Measurements from ENCODE around the gene RARB. TPM values are rescaled to one million over a fixed set of nuclear protein-coding genes. Genes with fewer than 3 reads are reported as not detected.

The RARB gene
- total and polyA plus RNA-seq, 2 of the 13 experiments (the other 11 are each of a cell fraction or from before 2014, with no cell fraction given): 0.16 TPM; not detected in 1

GRCh38 chr3:25478964-25479726 lies 51.1 kb downstream of the RARB start:
- Histone ChIP-seq H2AFZ (ENCODE audit: low read length) (no peak overlapping the region), H3K36me3 (replicated peaks in 1 of 2; ENCODE audit: control insufficient read depth in 1 of 2, insufficient read depth in 2 of 2, low read length in 2 of 2) (no peaks in the 10 kb centered on the region), H3K4me2 (ENCODE audit: low read depth, low read length) (no peak overlapping the region), H3K4me1 (ENCODE audit: insufficient read depth, low read length) (no peaks in the 10 kb centered on the region), H3K79me2 (ENCODE audit: insufficient read depth, low read length) (no peaks in the 10 kb centered on the region), H3K9ac (ENCODE audit: insufficient read depth, low read depth, low read length) (no peak overlapping the region), H3K4me3 (replicated peaks in 1 of 3; ENCODE audit: insufficient read depth in 1 of 3, low read depth in 2 of 3, low read length in 3 of 3) (no peak overlapping the region), H3K27ac (ENCODE audit: extremely low read length, insufficient read depth, low read length) (no peak overlapping the region), H3K27me3 (ENCODE audit: control insufficient read depth in 1 of 2, insufficient read depth in 2 of 2, low read length in 2 of 2) (no peaks in the 10 kb centered on the region), H4K20me1 (ENCODE audit: insufficient read depth, low read length) (no peaks in the 10 kb centered on the region), H3K9me3 (ENCODE audit: low read length) (no peaks in the 10 kb centered on the region)
- intact Hi-C loops (cut with micrococcal nuclease; ENCODE audit: unreplicated experiment): no loop called here
- POLR2A ChIA-PET: no interaction called here
- ATAC-seq (no peak), FAIRE-seq (no peak), DNase-seq (ENCODE audit: low spot score) (no peak)
- TF ChIP-seq ZNF414 (CRISPR knock-in tag; IDR thresholded peaks at IDR 0.05) (no peak), ZMAT3 (CRISPR knock-in tag; conservative IDR thresholded peaks at IDR 0.05) (no peak), NR2F1 (CRISPR knock-in tag; IDR thresholded peaks at IDR 0.05) (no peak), PHF5A (CRISPR knock-in tag; IDR thresholded peaks at IDR 0.05; ENCODE audit: low read depth, unreplicated experiment) (no peak), ZNF367 (CRISPR knock-in tag; IDR thresholded peaks at IDR 0.05; ENCODE audit: borderline replicate concordance) (no peak), SKI (IDR thresholded peaks at IDR 0.05; ENCODE audit: partially characterized antibody) (no peak), ATF3 (CRISPR knock-in tag; IDR thresholded peaks at IDR 0.05) (no peak), ZNF7 (CRISPR knock-in tag; IDR thresholded peaks at IDR 0.05) (no peak), PHF20 (CRISPR knock-in tag; IDR thresholded peaks at IDR 0.05) (no peak), CREM (IDR thresholded peaks at IDR 0.05) (no peak), CREM (CRISPR knock-in tag; IDR thresholded peaks at IDR 0.05) (no peak), ZNF383 (CRISPR knock-in tag; IDR thresholded peaks at IDR 0.05; ENCODE audit: borderline replicate concordance) (no peak), CBFB (CRISPR knock-in tag; IDR thresholded peaks at IDR 0.05) (no peak), ELF3 (CRISPR knock-in tag; IDR thresholded peaks at IDR 0.05) (no peak), ZNF709 (CRISPR knock-in tag; IDR thresholded peaks at IDR 0.05) (no peak), TBX3 (IDR thresholded peaks at IDR 0.05; ENCODE audit: borderline replicate concordance) (no peak), ZC3H13 (CRISPR knock-in tag; IDR thresholded peaks at IDR 0.05) (no peak)
- no TSS peak for BruUV-seq (replicated peaks)
- WGBS (ENCODE audit: low lambda C conversion rate): 4% methylated on average over 3 of the region's 3 CpGs
- in situ Hi-C loops (cut with HindIII; ENCODE audit: extremely low pct_ligation_motif_present, low pct_unique_long_range_greater_than_20kb): no loop called here
- CTCF ChIA-PET (ENCODE audit: low intra/inter-chr PET ratio, low total read pairs): no interaction called here

All from HepG2 (cell line).